HEK293T (cell line): Measurements from ENCODE around the gene IFNL1.

Source experiments
- ARNT ChIP-seq: fragments of 450-650 bp; IDR thresholded peaks from 2 replicates; pipeline ENCODE4 v1.6.1; 2017; ENCODE audit warnings: mild to moderate bottlenecking
- BHLHE40 ChIP-seq: fragments of 450-650 bp; IDR thresholded peaks from 2 replicates; pipeline ENCODE4 v1.6.1; 2016; ENCODE audit warnings: mild to moderate bottlenecking, moderate library complexity, borderline replicate concordance
- SUZ12 ChIP-seq: fragments of 450-650 bp; IDR thresholded peaks from 2 replicates; pipeline ENCODE4 v1.6.1; 2016; ENCODE audit warnings: mild to moderate bottlenecking

DNA sequence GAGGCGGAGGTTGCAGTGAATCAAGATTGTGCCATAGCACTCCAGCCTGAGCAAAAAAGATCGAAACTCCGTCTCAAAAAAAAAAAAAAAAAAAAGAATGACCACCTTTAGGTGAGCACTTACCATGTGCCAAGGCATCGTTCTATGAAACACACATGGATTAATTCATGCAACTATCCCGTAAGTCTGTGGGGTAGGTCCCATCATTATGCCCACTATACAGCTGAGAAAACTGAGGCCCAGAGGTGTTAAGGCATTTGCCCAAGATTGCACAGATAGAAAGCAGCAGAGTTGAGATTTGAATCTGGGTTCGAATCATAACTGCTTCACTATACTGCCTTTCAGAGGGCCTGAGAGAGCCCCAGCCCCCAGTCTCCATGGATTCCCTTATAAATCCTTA is 37.3 kb downstream of the IFNL1 start:
- TF ChIP-seq SUZ12 (no peak), BHLHE40 (no peak), ARNT (no peak)
